Limb (tissue), 2 donors: Measurements from ENCODE around the gene NOP58.
"Not testable (repeated sequence)": the region's sequence is repeated elsewhere in the genome, so short reads cannot be mapped to it uniquely, and the experiment has no call there.

Experiments used
- DNase-seq, 2 donors: peaks; one replicate each; pipeline ENCODE4 v3.0.0-alpha.2; 2016; ENCODE audit errors: extremely low spot score in 2 of 2

NOP58 gene, protein sequence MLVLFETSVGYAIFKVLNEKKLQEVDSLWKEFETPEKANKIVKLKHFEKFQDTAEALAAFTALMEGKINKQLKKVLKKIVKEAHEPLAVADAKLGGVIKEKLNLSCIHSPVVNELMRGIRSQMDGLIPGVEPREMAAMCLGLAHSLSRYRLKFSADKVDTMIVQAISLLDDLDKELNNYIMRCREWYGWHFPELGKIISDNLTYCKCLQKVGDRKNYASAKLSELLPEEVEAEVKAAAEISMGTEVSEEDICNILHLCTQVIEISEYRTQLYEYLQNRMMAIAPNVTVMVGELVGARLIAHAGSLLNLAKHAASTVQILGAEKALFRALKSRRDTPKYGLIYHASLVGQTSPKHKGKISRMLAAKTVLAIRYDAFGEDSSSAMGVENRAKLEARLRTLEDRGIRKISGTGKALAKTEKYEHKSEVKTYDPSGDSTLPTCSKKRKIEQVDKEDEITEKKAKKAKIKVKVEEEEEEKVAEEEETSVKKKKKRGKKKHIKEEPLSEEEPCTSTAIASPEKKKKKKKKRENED

DNA sequence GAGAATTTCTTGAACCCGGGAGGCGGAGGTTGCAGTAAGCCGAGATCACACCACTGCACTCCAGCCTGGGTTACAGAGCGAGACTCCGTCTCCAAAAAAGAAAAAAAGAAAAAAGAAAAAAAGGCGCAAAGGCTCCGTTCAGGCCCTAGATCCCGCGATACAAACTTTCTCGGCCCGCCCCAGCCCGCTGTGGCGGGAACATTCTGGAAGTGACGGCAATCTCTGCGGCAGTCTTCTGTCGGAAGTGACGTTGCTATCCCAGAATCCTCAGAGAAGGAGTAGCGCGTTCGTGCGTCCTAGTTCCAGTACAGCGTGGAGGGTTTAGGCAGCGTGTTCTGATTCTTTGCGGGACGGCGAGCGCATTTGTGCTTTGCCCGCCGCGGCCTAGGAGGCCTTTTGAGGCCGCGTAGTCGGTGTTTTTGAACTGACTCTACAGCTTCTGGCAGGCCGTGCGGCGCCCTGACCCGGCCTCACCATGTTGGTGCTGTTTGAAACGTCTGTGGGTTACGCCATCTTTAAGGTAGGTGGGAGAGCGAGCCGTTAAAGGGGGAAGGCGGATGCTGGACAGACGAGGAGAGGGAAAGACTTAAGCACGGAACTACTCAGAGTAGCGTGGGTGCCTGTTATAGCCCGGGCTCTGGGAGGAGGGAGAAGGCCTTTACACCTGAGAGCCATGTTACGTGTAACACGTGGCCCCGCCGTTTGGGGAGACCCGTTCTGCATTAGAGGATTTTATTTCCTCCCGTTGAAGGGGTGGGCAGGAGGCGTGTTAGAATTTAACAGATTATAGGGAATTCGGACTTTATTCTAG lies at the start of gene NOP58:
TSS of gene NOP58 (plus strand) at position 297 of the 811 bp plus-strand sequence. CDS start at position 476, 179 bp downstream.
- DNase-seq = peak; percentile 94 to 97

DNA sequence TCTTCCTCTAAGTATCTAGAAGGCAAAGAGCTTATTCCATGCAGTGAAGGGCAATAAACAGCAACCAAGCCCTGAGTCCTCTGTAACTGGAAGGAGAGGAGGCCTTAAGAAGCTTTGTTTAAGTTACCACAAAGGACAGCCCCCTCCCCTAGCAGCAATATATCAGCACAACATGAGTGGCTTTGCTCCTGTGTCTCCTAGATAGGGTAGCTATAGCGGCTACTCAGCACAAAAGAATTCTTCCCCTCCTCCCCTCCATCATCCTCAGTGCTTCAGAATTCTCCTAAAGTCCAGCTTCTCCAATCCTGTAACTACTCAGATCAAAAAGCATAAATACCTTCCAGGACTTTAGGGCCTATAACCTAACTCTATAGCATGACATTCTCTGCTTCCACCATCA lies 43.7 kb upstream of the NOP58 start:
- no peak for DNase-seq

DNA sequence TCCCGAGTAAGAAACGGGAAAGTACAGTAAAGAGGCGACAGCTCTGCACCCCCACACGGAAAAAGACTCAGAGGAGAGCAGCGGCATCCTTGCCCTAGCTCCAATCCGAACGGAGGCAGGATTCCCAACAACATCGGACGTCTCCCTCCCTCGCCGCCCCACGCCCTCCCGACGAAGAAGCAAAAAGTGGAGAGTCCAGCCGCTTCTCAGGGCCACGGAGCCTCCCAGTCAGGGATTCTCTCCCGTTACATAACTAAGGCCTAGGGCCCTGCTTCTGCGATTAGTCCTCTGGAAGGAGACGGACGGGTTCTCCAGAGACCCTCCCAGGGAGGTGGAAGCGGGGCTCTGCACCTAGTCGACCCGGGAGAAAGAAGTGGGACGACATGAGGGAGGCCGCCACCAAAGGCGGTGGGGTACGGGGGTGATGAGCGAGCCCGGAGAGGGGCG lies 27.8 kb upstream of the NOP58 start:
- peak in 1 of 2 donors; percentile 71 for DNase-seq

DNA sequence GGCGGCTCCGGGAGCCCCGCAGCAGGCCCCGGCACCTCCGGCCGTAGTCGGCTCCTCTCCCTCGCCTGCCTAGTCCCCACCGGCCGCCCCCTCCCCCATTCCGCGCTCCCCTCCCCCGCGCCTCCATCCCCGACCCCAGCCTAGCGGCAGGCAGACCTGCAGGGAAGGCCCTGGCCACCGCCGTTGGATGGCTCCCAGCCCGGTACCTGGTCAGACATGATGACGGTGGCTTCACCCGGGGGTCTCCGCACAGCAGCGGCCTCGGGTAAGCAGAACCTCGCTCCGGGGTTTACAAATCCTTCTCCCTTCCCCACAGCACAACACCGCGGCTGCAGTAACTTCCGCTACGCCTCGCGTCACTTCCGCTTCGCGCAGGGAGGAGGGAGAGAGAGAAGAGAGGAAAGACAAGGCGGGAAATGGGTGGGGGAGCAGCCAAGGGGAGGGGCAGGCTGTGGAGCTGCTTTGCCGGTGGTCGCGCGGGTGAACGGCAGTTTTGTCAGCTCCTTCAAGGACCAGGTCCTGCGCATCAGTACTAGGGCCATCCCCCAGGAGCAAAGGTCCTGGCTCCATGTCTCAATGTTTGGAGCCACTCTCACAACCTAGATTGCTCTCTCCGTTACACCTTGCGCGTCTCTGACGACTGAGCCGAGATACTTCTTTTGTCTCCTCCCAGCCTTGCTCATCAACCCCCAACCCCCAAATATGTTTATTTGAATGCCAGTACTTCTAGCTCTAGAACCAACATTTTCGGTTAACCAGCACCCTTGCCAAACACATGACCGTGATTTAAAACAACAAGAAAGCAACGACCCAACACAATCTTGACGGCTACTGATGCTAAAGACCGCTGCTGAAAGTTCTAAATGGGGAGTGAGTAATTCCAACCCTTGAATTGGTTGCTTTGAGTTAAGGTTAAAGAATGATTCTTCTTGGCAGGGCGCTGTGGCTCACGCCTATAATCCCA lies 27.0 kb upstream of the NOP58 start, which contains the start of gene SUMO1:
TSS of gene SUMO1 (minus strand) at position 364 of the 964 bp plus-strand sequence. CDS start at position 218, 146 bp downstream.
- peak; percentile 93 to 96 for DNase-seq

DNA sequence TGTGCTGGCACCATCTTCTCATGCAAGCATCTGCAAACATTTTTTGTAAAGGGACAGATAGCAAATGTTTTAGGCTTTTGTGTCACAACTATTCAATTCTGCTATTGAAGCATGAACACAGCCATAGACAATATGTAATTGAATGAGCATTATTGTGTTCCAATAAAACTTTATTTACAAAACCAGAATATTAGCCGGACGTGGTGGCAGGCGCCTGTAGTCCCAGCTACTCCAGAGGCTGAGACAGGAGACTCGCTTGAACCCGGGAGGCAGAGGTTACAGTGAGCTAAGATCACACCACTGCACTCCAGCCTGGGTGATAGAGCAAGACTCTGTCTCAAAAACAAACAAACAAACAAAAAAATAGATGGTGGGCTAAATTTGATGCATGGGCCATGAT lies 17.9 kb upstream of the NOP58 start:
- not testable (repeated sequence) for DNase-seq

DNA sequence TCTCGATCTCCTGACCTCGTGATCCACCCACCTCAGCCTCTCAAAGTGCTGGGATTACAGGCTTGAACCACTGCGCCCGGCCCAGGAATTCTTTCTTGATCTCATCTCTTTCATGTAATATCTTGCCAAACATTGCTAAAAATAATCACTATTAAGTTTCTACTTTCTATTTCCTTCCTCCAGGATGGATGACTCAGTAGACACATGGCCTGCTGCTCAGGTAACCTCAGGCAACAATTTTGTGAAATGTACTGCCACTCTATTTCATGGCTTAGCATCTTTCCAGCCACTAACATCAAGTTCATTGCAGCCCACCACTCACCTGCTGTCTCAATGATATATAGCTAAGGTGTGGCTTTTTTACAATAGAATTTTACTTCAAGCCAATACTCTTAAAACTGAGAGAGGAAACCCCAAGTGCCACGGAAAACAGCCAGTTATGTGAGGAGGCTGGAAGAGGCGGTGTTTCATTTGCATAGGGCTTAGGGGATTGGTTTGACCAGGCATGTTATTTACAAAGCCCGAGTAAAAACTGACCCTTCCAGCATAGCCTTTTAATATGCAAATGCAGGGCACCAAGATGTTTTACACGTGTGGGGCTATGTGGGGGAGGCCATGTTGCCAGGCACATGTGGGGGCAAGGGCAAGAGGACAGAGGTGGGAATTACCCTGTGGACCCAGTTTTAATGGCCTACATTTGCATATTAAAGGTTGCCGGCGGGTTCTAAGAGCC lies 15.9 kb upstream of the NOP58 start:
- DNase-seq = no peak

DNA sequence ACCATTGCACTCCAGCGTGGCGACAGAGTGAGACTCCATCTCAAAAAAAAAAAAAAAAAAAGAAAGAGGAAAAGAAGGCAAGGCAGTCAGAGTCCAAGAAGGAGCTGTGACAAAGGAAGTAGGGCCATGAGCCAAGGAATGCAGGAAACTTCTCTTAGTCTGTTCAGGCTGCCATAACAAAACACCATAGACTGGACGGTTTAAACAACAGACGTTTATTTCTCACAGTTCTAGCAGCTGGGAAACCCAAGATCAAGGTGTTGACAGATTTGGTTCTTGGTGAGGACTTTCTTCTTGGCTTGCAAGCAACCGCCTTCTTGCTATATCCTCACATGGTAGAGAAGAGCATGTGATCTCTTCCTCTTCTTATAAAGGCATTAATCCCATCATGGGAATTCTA lies 14.1 kb upstream of the NOP58 start:
- DNase-seq = no peak

DNA sequence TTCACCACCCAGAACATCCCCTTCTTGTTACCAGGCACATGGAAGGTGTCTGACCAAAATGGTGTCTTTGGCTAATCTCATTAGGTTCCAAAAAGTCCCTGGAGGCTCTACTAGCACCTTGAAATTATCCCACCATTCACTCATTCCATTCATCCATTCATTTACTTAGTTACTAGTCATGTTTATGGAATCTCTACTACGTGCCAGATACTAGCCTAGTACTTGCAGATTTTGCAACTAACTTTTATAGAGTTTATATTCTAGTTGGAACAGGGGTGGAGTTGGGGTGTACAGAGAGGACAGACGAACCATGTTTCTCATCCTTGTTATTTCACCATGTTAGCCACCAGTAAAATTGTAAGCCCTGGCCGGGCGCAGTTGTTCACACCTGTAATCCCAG lies 4.0 kb upstream of the NOP58 start:
- no peak for DNase-seq

DNA sequence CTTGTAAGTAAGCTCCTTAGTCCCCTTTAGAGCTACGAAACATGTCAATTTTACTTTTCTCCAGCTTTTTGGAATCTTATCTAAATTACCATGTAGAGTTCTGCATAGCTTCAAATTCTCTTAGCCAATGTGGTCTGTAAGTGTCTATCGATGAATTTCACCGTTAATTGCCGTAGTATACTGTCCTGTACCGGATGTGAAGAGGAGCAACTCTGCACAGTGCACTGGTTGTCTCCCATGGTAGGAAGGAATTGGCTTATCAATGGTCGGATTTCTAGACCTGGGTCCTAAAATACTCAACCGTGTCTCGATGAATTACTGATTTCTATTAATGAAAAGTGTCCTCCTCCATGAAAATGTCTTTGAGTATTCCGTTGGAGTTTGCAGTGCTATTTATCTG lies 1.9 kb downstream of the NOP58 start:
- no peak for DNase-seq

DNA sequence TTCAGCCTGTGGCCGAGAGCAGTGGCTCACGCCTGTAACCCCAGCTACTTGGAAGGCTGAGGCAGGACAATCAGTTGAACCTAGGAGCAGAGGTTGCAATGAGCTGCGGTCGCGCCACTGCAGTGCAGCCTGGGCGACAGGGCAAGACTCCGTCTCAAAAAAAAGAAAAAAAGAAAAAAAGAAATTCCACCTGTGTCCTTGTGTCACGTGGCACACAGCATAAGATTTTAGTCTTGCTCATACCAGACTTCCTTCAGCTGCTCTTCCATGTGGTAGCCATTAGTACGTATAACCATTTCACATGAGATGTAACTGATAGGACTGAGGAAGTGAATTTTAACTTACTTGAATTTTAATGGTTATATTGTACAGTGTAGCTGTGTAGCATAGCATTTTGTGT lies 4.0 kb downstream of the NOP58 start:
- DNase-seq = peak in 1 of 2 donors; percentile 26

DNA sequence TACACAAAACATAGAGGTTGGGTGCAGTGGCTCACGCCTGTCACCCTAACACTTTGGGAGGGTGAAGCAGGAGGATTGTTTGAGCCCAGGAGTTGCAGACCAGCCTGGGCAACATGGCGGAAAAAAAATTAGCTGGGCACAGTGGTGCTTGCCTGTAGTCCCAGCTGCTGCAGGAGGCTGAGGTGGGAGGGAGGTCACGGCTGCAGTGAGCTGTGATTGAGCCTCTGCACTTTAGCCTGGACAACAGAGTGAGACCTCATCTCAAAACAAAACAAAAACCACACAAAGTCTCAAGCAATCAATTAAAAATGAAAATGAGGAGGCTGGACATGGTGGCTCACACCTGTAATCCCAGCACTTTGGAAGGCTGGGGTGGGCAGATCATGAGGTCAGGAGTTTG lies 4.9 kb downstream of the NOP58 start:
- DNase-seq = no peak

DNA sequence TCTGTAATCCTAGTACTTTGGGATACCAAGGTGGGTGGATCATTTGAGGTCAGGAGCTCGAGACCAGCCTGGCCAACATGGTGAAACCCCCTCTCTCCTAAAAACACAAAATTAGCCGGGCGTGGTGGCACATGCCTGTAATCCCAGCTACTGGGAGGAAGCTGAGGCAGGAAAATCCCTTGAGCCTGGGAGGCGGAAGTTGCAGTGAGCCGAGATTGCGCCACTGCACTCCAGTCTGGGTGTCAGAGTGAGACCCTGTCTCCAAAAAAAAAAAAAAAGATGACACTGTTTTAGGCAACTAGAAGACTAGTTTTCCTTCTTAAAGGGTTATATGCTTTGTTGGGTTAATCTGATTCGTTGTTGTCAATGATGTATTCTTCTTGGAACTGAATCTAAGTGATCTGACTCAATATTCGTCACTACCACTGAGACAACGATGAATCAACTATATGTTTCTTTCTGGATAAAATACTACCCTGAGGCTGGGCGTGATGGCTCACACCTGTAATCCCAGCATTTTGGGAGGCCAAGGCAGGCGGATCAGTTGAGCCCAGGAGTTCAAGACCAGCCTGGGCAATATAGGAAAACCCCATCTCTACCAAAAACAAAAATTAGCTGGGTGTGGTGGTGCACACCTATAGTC lies 10.6 kb downstream of the NOP58 start:
- not testable (repeated sequence) for DNase-seq

DNA sequence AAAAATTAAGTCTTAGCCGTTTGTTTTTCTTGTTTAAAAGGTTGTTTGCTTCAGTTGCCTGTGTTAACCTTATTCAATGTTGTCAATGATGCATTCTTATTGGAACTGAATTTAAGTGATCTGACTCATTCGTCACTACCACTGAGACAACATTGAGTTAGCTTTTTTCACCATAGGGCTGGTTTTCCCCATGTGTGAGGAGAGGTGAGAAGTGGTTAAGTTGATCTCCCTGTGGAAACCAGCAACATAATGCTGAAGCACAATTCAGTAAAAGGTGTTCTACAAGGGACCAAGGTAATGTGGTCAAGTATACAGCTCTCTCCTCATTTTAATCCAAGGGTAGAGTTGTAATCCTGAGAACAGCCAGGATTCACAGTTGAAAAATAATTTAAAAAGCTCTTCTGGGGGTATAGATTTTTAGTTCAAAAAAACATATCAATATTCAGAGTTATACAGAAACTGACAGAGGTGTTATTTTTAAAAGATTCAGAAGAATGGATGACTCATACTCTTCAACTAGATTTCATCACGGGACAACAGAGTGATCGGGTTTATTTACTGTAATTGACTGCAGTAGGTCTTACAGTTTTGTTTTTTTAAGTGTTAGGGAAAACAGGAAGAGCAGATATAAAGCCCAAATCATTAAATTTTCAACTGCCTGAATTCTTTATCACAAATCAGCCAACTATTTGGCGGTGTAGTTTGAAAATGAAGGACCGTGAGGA lies 12.6 kb downstream of the NOP58 start:
- DNase-seq = no peak

DNA sequence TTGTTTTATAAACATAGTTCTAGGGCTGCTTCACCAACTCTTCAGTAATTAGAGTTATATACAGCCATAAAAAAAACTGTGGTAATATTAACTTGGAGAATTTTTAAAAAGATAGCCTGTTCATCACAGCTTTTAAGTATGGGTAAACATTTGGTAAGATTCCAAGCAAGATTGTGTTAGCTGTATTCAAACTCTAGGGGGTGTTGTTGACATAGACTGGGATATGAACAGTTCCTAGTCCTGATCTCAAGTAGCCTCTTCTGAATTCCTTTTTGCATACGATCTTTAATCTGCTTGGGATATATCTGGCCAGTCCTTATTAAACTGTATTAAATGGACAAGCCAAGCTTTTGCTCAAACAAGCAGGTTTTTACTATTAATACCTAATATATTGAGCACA lies 13.4 kb downstream of the NOP58 start:
- peak in 1 of 2 donors; percentile 14 for DNase-seq

DNA sequence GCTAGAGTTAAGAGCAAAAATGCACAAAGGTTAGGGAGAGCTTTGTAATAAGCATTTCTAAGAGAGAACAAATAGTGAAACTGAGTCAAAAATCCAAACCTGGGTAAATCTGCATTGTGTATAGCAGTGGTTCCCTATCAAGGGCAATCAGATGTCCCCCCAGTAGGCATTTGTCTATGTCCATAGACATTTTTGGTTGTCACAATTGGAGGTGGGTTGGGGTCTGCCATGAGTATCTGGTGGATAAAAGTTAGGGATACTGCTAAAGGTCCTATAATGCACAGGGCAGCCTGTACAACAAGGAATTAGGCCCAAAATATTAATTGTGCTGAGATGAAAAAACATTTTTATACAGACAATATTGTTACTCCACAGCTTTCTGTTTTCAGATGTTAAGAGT lies 21.0 kb downstream of the NOP58 start:
- no peak for DNase-seq

DNA sequence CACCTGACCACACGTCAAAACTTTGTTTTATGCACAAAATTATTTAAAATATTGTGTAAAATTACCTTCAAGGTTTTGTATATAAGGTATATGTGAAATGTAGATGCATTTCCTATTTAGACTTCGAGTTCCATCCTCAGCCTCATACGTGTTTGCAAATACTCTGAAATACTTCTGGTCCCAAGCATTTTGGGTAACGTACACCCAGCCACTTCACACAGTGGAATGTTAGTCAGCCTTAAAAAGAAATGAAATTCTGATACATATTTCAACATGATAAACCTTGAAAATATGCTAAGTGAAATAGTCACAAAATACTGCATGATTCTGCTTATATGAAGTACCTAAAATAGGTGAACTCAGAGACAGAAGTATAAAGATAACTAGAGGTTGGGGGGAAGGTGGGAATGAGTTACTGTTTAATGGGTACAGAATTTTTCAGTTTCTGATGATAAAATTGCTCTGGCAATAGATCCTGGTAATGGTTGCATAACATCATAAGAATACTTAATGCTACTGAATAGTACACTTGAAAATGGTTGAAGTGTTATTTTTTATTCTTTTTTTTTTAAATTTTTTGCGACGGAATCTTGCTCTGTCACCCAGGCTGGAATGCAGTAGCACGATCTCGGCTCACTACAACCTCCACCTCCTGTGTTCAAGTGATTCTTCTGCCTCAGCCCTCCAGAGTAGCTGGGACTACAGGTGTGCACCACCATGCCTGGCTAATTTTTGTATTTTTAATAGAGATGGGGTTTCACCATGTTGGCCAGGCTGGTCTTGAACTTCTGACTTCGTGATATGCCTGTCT lies 24.0 kb downstream of the NOP58 start:
- DNase-seq = no peak

DNA sequence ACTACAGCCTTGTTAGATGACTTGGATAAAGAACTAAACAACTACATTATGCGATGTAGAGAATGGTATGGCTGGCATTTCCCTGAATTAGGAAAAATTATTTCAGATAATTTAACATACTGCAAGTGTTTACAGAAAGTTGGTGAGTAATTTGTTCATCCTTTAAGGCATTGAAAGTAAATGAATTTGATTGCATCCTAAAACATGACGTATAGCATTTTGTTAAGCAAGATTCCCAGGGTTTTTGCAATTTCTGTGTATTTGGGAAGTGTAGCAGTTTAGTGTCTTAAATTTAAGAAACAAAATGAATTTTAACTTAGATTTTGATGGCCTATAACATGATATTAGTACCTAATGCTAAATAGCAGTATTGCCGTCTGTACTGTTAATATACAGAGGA lies 24.8 kb downstream of the NOP58 start:
- DNase-seq = no peak

DNA sequence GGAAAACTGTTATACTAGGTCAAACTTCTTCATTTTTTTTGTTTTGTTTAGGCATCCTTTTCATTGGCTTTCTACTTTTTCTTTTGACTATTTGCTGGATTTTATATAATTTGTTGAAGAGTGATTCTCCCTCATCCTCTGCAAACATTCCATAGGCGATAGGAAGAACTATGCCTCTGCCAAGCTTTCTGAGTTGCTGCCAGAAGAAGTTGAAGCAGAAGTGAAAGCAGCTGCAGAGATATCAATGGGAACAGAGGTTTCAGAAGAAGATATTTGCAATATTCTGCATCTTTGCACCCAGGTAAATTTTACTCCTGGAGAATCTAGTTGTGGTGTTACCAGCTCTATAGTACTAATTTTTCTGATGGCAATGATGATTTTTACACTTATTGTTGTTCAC lies 25.4 kb downstream of the NOP58 start:
- no peak for DNase-seq
